Erythroblast (primary cell): ENCODE data around the gene SLC39A5.
A peak's percentile ranks its signal among the peaks of the same experiment; 100 is the strongest.
"Not testable (repeated sequence)": the region's sequence is repeated elsewhere in the genome, so short reads cannot be mapped to it uniquely, and the experiment has no call there.

ENCODE experiments used
- DNase-seq, 2 experiments: peaks; one replicate each; lab custom pipeline; 2025; lab: John Stamatoyannopoulos, UW
- GATA1 ChIP-seq: IDR thresholded peaks from 2 replicates; pipeline ENCODE4 v1.6.1; 2011; ENCODE audit warnings: low read depth, mild to moderate bottlenecking, control low read depth, low read length, moderate library complexity
- POLR2A ChIP-seq: IDR thresholded peaks from 2 replicates; pipeline ENCODE4 v1.6.1; 2011; ENCODE audit warnings: mild to moderate bottlenecking, low read length

SLC39A5 gene

DNA sequence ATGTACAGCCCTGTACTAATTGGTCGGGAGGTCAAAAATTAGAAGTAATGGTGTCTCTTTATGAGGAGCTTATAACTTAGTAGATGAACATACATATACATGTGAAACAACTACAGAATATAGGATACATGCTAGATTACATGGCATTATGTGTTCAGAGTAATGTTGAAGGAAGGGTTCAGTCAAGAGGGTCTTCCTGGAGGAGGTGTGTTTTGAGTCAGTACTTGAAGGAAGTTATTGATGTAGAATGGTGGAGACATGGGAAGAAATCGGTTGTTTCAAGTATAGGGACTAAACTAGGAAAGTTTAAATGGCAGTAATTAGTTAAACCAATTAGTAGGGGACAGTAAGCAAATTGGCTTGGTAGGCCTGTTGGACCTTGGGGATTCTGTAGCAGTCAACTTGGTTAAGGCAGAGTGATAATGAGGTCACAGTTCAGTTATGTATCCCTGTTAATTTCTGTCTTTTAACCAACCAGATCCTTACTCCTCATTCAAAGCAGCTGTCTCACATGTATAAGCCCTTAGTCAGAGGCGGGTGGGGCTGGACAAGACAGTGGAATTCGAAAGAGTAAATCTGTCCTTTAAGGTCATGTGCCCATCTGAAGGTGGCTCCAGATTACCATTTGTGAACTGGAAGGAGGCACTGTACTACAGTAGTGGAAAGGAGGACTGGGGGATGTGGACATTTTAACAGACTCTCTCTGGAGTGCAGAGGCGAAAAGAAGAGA is 31.8 kb downstream of the SLC39A5 start:
- DNase-seq = peak; percentile 42 to 64
- TF ChIP-seq GATA1 (no peak), POLR2A (no peak)

DNA sequence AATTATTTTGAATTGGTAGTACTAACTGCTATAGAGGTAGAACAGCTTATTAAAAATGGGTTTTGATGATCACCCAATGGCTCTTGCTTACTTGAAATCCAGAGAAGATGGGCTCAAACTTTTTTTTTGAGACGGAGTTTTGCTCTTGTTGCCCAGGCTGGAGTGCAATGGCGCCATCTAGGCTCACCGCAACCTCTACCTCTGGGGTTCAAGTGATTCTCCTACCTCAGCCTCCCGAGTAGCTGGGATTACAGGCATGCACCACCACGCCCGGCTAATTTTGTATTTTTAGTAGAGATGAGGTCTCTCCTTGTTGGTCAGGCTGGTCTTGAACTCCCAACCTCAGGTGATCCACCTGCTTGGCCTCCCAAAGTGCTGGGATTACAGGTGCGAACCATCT is 33.1 kb downstream of the SLC39A5 start:
- peak; percentile 35 to 44 for DNase-seq

DNA sequence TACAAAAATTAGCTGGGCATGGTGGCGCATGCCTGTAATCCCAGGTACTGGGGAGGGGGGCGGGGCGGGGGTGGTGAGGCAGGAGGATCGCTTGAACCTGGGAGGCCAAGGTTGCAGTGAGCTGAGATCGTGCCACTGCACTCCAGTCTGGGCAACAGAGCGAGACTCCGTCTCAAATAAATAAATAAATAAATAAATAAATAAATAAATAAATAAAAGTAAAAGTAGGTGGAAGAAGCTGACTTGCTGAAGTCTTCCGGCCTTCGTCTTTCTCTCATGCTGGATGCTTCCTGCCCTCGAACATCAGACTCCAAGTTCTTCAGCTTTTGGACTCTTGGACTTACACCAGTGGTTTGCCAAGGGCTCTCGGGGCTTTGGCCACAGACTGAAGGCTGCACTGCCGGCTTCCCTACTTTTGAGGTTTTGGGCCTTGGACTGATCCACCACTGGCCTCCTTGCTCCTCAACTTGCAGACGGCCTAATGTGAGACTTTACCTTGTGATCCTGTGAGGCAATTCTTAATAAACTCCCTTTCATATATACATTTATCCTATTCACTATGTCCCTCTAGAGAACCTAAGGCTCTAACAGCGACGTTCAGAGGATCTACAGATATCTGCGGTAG is 36.3 kb downstream of the SLC39A5 start:
- DNase-seq = not testable (repeated sequence)

DNA sequence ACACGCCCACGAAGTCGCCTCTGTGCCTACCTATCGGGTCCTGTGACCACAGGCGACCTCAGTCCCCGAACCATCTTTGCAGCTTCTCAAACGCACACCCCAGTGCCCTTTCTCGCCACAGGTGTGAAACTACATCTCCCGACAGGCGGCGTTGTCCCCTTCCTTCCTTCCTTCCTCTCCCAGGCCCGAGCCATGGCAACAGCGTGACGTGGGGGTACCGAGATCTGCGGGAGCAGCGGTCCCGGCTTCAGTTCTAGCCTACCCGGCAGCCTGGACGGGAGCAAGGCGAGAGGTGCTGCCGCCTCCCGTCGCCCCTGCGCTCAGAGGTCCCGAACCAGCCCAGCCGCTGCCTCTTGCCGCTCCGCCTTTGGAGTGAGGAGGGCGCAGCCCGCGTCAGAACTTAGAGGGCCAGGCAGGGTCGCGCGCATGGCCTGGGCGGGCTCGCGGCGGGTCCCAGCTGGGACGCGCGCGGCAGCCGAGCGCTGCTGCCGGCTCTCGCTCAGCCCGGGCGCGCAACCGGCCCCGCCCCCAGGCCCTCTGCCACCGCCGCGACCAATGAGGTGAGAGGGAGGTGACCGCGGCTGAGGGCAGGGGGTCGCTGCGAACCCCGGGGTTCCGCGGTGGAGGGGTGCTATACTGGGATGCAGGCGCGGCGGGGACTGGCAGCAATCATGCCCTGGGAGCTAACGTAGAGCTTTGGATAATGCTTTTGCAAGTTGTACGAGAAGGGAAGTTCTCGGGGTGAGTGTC is 37.0 kb downstream of the SLC39A5 start, which contains the start of gene COQ10A:
COQ10A (plus strand) TSS at position 250 of the 750 bp plus-strand sequence; CDS start at position 427, 177 bp downstream.
- DNase-seq = peak; percentile 91 to 93
- peak; percentile 79 for TF ChIP-seq POLR2A
- TF ChIP-seq GATA1 = no peak

DNA sequence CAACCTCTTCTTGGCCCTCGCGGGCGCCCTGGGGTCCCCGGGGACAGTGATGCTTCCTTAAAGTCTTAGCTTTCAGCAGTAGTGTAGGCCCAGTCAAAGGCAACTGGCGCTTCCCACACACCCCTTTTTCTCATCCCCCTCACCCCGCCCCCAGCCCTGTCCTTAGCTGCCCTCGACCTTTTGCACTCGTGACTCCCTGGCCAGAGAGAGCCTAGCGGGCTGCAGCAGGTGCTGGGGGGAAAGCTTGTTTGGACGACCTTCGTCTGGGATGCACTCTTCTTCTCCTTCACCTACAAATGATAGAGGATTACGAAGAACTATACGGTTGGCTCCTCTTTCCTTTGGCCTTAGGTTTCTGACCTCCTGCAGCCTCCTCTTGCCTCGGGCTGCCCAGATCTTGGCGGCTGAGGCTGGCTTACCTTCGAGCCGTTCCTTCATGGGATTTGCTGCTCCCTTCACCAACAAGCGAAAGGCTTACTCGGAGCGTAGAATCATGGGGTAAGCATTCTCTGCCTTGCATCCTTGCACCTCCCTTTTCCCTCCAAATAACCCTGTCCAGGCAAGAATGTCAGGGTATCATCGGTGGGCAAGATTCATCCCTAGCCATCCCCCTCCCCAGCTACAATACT is 37.7 kb downstream of the SLC39A5 start:
- TF ChIP-seq POLR2A (no peak), GATA1 (no peak)

DNA sequence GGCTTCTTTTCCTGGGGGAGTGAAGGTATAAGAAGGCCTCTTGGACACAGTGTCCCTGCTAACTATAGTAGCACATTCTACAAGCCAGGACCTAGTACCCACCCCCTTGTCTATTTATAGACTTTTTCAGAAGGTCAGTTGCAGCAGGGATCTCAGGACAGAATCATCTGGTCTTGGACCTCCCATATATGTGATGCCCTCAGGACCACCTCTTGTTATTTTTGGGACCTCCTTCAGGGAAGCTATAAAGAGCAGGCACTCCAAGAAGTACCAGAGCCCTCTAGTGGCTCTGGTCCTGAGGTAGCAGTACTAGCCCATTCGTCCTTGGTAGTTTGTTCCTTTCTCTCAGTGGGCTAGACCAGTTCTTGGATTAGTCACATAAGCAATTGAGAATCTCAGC is 41.2 kb downstream of the SLC39A5 start:
- TF ChIP-seq POLR2A (no peak), GATA1 (no peak)
- peak; percentile 33 to 40 for DNase-seq

More for the DNA sequence above, 37.7 kb downstream of the SLC39A5 start:
- DNase-seq = peak; percentile 46 to 61

DNA sequence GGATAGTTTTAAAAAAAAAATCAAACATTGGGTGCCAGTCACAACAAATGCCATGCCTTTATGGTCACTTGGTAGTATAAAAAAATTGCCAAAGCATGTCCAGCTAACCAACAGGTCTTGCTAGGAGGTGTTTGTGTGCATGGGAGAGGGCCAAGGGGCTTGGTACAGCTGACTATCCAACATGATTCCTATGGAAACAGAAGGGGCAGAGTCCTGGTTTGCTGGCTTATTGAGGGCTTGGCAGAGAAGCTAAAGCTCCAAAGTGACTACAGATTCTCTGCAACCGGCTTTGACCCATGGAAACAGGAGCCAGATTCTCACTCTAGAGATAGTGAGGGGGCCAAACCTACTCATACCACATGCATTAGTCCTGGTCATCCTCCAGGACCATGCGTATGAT is 42.6 kb downstream of the SLC39A5 start:
- DNase-seq = not testable (repeated sequence)

DNA sequence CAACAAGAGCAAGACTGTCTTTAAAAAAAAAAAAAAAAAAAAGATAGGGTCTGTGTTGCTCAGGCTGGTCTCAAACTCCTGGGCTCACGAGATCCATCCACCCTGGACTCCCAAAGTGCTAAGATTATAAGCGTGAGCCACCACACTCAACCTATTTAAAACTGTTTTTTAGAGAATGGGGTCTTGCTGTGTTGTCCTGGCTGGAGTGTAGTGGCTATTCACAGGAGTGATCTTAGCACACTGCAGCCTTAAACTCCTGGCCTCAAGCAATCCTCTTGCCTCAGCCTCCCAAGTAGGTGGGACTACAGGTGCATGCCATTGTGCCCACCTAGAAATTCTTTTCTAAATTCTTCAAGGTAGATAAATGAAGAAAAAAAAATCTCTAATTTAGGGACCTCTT is 44.4 kb downstream of the SLC39A5 start:
- no peak for TF ChIP-seq GATA1
- TF ChIP-seq POLR2A = no peak
- DNase-seq = no peak

DNA sequence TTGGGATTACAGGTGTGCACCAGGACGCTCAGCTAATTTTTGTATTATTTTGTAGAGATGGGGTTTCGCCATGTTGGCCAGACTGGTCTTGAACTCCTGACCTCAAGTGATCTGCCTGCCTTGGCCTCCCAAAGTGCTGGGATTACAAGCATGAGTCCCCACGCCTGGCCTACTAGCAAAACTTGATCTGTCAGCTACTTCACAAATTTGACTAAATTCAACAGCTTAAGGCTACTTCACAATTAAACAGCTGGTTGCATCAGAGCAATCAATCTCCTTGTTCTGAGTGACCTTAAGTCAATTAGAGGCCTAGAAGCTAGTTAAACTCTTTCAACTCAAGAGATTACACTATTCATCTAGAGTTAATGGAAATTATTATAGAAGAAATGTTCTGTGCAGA is 49.1 kb downstream of the SLC39A5 start:
- TF ChIP-seq POLR2A (no peak), GATA1 (no peak)
- DNase-seq = no peak

DNA sequence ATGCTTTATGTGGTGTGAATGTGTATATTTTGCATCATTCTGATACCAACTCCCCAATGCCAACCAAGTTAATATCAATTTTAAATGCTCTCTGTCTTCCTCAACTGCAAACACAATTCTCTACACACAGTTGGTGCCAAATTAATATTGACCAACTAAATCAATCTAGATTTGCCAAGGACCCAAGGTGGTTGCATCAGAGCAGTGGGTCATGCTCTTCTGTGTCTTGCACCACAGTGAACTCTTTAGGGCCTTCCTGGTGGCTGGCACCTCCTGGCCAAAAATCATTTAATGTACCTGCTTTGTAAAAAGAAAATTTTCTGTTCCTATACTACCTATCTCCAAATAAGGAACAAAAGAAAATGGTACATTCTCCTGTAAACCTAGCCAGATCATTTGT is 51.0 kb downstream of the SLC39A5 start:
- no peak for DNase-seq
- no peak for TF ChIP-seq GATA1
- no peak for TF ChIP-seq POLR2A

DNA sequence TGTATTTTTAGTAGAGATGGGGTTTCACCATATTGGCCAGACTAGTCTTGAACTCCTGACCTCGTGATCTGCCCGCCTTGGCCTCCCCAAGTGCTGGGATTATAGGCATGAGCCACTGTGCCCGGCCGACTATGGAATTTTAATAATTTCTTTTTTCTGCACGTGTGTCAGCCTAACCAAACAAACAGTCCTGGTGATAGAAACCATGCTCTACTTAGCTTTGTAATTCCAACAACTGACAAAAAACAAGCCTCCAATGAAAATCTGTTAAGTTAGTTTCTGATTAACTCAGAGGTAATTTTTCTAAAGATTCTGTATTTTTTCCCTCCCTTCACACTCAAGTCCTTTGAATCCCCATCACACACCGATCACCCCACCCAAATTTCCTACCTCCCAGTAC is 52.2 kb downstream of the SLC39A5 start:
- TF ChIP-seq GATA1 (no peak), POLR2A (no peak)
- no peak for DNase-seq

DNA sequence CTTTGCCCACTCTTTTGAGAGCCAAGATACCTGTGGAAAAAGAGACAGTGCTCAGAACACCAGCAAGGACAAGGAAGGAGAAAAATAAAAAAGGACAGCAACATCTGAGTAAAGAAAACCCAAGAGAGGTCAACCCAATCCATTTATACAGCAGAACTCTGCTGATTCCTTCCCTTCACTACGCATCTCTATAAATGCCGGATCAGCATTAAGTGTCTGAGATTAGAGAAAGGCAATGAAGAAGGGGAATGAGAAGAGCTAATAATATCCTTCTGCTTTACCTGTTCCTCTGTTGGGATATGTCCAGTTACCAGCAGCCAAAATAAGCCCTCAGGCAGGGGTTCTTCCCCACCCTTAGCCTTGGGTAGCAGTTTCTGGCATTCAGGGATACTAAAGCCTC is 52.7 kb downstream of the SLC39A5 start:
- DNase-seq = no peak
- TF ChIP-seq POLR2A = no peak
- TF ChIP-seq GATA1 = no peak

DNA sequence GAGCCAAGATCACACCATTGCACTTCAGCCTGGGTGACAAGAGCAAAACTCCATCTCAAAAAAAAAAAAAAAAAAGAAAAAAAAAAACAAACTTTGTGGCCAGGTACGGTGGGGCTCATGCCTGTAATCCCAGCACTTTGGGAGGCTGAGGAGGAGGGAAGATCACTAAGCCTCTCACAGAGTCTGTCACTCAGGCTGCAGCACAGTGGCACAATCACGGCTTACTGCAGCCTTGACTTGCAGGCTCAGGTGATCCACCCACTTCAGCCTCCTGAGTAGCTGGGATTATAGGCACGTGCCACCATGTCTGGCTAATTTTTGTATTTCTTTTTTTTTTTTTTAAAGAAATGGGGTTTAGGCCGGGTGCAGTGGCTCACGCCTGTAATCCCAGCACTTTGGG is 54.4 kb downstream of the SLC39A5 start:
- not testable (repeated sequence) for DNase-seq

DNA sequence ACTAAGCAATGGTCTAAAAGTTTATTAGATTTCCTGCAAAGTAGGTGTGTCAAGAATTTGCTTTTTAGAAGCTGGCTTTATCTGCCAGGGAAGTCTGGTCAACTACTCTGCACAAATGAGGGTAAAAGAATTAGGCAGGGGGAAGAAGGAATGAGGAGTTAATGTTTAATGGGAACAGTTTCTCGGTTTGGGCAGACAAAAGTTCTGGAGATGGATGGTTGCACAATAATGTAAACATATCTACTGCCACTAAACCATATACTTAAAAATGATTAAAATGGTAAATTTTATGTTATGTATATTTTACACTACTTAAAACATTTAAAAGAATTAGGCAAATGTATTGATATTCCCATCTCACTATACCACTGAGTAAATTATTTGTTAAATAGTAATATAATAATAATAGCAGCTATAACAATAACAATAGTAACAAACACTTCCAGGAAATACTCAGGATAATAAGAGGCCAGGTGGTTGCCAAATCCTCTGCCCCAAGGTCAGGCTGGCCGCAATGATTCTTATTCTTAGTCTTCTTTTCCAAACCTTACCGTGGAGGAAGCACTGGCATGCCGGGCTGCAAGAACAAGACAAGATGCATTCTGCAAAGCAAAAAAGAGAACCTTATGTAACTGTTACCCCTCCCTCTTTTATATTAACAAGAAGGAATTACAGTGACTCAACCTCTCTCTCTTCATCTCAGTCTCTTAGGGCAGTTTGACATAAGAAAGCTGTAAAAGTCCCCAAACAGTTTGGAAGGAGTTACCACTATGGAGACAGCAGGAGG is 56.4 kb downstream of the SLC39A5 start:
- DNase-seq = no peak
- TF ChIP-seq POLR2A (no peak), GATA1 (no peak)
